Activated CD4-positive, alpha-beta T cell treated with anti-CD3 and anti-CD28 coated beads, Interleukin-2, amount 50 U/mL, for 16 hours (primary cell): ENCODE data around the gene CNTN4.

Experiments used
- DNase-seq: peaks from one replicate; pipeline ENCODE4 v3.0.0-alpha.2; 2020

Gene CNTN4

DNA sequence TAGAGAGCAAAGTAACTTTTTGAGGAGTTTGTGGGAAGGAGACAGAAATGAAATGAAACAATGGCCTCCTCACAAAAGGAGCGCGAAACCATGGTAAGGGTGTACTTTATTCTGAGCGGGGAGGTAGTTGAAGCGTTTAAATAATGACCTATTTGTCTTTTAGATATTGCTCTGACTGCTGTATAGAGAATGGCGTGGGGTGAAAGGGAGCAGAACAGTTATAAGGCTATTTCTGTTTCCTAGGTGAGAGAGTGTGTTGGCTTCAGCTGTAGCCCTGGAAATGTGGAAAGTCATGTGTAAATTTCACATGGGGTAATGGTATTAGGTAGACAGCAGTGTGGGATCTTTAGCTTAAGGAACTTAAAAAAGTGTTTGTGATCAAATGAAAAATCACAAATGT, 54.9 kb downstream of the CNTN4 start:
- DNase-seq: no peak

DNA sequence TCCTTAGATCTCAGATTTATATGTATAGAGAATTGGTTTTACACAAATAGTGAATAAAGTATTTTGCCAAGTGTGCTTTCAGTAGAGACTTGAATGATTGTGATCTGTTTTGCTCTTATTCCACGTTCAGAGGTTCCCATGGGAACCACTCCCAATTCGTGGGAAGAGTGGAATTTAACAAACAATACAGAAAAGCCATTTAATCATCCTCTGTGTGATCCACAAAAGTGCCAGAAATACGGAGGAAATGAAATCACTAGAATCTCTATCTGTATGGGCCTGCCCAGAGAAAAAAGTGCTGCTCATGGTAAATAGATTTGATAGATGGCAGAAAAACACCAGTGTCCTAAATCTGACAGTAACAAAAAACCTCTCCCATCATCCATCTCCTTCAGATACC, 56.0 kb downstream of the CNTN4 start:
- no peak for DNase-seq

DNA sequence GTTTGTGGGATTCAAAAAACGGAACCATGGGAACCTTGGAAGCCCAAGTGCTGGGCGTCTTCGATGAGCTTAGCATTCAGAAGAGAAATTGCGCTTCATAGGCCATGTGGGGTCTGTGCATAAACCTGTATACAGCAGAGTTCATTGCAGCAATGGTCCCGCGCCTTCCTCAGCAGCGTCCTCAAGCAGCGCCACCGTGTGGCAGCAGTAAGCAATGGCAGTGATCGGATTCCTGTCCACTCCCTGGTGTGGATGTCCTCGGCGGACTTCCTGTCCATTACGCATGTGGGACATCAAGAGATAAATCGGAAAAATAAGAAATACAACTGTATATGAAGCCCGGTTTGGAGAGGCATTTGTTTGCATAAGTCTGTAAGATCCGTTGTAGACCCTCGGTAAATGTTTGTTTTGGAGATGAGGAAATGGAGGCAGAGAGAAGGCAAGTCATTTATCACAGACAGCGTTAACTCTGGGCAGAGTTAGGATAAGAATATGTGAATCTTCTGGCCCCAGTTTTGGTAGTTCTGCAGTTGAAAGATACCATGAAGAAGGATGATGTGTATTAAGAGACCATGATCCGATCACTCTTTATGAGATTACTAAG, 57.7 kb downstream of the CNTN4 start:
- DNase-seq: peak; percentile 12

DNA sequence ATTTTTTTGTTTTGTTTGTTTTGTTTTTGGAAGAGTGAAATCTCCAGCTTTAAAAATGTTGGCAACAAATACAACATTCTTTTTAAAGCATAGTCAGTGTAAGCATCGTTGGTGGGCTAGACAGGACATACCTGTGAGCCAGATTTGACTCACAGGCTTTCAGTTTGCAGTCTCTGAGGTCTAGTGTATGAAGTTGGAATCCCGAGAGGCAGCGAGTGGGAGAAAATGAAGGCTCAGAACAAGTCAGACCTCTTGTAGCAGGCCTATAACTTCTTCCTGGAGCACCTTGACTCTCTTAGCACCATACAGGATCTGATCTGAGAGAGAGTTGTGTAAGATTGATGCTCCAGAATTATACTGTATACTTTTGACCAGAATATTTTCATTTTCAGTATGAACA, 60.2 kb downstream of the CNTN4 start:
- DNase-seq: no peak

DNA sequence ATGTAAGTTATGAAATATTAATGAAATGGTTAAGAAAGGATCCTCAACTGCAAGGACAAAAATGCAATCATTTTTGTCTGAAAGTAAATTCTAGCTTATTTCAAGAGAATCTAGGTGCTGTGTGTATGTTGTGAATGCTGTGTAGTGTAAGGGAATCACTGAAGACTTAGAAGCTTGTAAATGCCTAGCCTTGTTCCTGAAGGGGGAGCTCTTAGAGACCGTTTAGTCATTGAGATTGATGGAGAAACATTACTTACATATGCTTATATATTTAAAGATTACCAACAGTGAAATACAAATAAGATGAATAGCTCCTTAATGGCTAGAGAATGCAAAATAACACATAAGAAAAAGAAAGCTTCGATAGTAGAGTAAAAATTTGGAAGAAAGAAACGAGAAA, 67.9 kb downstream of the CNTN4 start:
- DNase-seq: no peak

DNA sequence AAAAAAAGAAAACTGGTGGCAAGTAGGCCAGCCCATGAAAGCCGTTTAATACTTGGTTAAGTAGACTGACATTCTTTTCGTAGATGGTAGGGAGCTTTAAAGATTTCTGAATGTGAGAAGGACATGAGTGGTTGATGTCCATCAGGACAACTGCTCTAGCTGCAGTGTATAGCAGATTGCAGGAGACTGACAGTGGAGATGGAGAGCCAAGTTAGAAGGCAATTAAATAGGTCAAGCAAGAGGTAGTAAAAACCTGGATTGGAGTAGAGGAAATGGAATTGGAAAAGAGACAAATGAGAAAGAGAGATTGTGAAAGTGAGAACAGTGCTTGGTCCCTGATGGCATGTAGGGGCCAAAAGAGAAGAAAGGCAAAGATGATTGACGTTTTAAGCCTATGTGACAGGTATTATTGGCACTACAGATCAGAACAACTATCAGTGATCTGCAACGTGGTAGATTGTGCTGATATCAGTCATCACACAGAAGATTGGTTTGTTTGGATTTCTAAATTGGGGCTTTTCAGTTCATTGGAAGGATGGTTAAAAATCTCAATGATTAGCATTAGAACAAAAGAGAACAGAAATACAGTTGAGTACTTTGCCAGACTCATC, 74.0 kb downstream of the CNTN4 start:
- DNase-seq: no peak

DNA sequence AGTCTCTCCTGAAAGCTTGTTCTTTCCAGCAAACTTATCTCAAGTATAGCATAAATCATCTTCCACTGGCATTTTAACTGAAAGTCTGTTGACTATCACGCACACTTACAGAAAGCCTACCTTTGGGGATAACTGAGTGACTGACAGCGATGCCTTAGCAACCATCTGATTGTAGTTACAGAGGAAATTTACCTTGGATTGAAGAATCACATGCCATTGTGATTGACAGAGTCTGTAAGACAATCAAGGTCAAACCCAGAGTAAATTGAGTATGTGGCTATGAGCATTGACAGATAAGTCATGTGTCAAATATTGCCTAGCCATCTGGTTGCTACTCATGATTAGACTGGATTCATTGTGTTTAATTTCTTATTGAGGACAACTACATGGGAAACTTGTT, 82.0 kb downstream of the CNTN4 start:
- DNase-seq: no peak

DNA sequence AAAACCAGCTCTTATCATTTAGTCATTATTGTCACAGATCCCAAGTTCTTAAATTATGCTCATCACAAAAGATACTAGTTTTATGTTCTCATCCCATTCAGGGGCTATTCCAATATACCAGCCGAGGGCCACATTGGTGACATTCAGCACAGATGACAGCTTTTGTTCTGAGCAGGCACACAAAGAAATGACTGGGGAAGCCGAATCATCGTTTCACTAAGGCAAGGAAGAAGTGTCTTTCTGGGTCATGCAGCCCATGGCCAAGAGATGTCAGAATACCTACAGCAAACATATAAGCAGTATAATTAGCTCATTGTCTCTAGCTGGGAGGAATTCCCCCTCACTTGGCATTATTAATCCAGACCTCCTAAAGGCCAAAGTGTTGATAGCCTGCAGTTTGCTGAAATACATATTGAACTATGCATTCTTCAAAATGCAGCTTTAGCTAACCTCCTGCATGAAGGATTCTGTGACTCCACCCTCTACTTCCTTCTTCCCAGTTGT, 100.2 kb downstream of the CNTN4 start:
- DNase-seq: no peak

DNA sequence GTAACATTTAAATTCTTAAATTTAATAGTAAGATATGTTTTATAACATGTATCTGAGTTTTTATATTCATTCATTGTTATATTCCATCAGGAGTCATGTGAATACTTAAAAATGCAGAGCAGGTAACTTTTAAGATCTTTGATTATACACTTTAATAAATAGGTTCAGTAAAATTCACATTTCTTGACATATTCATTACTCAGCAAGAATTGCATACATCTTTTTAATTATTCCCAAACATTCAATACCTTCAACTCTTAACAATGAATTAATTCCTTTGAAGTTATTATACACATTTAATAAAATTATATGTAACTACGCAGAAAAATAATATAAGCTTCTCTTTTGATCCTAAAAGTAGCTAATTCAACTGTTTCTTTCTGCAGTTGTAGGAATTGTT, 105.4 kb downstream of the CNTN4 start:
- DNase-seq: no peak

DNA sequence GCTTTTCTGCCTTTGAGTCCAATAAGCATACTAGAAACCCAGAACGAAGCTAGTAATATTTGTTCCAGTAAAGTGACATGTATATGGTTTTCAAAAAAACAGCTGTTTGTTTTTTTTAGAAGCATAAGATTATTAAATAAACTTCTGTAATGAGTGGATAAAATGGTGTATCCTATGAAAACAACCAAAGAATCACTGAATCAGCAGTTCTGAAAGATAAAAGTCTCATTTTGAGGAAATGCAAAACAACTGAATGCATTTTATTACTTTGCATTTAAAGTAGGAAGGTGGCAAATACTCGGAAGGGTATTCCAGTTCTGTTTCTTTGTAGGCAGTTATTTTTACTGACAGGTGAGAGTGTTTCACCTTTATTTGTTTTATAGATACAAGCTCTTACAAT, 107.0 kb downstream of the CNTN4 start:
- no peak for DNase-seq

DNA sequence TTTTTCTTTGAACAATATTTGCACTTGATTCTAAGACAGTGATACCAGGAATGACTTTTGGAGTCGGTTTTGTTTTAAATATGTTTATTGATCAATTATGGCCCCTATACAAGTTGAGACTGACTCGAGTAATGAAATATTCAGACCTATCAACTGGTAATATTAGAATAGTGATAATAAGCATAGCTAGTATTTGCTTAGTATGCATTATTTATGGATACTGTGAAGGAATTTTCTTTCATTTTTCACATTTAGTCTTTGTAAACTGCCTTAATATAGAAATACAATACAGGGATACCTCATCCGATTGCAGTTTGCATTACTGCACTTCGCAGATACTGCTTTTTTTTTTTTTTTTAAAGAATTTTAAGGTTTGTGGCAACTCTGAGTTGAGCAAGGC, 107.9 kb downstream of the CNTN4 start:
- DNase-seq: no peak

DNA sequence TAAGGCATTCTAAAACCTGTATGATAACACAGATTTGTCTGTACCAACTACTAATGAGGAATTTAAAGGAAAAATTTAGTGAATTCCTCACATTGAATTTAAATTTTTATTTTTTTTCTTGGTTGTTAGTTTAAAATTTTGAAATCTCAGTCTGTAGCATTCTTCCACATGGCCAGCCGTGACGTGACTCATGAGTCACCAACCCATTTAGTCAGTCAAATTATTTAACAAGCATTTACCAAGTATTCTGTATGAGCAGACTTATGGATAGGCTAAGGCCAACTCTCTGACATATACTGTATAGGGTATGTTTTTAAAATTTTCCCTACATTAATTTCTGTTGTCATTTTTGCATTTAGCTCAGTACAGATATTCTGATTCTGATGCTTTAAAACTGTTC, 112.9 kb downstream of the CNTN4 start:
- DNase-seq: no peak

DNA sequence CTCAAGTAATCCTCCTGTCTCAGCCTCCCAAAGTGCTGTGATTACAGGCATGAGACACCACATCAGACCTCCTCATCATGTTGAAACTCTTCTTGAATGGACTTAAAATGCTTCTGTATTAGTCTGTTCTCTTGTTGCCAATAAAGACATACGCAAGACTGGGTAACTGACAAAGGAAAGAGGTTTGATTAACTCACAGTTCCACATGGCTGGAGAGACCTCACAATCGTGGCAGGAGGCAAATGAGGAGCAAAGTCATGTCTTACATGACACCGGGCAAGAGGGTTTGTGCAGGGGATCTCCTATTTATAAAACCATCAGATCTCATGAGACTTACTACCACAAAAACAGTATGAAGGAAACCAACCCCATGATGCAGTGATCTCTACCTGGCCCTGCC, 113.5 kb downstream of the CNTN4 start:
- no peak for DNase-seq

DNA sequence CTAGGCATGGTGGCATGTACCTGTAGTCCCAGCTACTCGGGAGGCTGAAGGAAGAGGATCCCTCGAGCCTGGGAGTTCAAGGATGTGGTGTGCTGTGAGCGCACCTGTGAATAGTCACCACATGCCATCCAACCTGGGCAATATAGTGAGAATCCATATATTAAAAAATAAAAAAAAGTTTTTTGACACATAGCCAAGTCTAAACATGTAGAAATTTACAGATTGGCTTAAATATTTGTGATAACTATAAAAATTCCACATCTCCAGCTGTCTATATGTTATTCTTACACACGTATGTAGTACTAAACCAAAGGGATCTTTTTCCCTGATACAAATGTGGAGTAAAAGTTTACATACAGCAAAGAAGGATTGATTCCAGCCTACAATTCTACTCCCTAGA, 119.7 kb downstream of the CNTN4 start:
- DNase-seq: no peak

DNA sequence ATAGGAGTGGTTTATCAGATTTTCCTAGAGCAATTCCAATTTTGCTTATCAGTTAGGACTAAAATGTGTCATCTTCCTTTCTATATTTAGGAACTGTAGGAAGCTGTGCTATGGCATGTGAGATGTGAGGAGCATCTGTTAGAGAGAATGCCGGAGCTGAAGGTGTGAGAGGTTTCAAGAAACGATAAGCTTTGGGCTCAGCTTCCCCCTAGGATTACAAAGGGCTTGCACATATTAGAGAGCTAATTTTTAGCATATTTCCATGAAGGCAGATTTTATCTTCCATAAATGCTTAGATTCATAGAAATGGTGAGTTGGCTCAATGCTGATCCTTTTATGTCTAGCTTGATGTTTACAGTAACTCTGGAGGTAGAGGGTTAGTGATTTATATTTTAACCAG, 120.2 kb downstream of the CNTN4 start:
- no peak for DNase-seq

DNA sequence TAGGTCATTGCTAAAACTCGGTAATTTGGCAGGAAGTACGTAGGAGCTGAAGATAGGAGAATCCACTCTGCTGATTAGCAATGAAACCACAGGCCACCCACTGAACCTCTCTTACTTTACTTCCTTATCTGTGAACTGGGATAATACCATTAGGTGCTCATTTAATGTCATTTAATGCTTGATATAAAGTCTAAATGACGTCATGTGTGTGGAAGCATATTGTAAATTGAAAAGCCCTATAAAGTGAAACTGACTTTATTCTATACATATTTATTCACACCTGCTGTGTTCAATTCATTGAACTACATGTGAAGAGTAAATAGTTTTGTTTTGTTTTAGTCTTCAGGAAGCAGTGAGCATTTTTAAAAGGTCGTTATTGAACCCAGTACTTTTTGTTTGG, 137.5 kb downstream of the CNTN4 start:
- no peak for DNase-seq

DNA sequence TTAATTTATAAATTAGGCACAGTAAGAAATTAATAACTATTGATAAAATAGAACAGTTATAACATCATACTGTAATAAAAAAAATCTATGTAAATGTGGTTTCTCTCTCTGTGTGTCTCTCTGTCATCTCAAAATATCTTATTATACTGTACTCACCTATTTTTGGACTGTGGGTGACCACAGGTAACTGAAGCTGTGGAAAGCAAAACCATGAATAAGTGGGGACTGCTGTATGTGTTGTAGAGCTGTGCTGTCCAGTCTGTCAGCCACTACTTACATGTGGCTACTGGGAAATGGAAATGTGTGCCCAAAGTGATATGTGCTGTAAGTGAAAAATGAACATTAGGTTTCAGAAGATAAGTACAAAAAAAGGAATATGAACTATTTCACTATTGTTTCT, 145.5 kb downstream of the CNTN4 start:
- DNase-seq: no peak

DNA sequence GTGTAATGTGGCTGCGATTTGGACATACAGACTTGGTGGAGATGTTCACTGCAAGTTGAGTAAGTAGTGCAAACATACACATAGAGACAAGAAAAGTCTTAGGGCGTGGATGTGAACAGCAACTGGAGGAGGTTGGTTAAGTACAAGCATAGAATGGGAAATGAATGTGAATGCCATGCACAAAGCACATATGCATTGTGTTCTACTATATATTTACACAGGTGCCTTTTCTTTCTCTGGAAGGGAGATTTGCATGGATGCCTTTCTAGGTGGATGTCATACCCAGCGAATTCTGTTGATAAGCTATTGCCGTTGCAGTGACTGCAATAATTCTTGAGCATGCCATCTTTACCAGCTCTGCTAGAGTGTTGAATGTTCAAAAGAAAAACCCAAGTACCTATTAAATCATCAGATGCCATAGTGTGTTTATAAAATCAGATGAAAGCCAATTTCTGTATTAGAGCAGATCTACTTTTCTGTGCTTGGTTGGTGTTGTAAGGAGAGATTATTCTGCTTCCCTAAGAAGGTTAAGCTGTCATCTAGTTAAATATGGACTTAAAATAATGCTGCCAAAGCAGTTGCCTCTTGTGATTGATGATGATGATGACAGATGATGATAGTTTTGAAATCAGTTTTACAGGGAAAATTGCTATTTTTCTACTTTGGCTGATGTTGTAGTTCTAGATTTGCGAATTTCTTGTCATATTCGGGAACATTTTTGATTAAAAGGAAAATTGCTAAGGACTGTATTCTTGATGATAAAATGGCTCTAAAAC, 148.4 kb downstream of the CNTN4 start:
- DNase-seq: no peak

DNA sequence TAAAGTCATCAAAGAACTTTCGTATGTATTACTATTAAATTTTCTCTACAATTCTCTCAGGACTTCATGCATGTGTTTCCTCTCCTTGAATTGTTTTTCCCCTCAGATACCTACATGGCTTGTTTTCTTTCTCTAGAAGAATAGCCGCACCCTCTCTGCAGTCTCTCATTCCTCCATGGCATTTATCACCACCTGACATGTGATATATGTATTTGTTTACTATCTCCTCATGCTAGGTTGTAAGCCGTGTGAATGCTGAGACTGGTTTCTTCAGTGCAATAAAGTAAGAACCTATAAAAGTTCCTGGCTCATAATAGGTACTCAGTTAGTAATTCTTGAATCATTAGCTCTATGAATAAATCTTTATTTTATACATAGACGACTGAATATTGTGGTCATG, 149.2 kb downstream of the CNTN4 start:
- DNase-seq: no peak

DNA sequence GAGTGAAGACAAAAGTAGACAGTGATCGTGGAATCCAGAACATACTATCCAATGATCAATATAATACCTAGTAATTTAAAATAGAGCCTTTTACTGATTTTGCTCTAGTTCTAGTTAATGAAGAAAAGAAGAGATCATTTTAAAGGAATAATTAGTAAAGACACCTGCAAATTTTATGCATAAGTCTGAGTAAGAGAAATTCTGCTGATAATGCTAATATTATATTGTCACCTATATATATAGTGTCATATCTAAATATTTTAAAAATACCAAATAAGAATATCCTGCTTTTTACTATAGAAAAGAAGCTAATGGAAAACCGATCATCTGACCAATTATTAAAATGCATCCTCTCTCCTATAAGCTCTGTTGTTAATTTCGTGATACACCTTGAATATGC, 152.1 kb downstream of the CNTN4 start:
- no peak for DNase-seq

DNA sequence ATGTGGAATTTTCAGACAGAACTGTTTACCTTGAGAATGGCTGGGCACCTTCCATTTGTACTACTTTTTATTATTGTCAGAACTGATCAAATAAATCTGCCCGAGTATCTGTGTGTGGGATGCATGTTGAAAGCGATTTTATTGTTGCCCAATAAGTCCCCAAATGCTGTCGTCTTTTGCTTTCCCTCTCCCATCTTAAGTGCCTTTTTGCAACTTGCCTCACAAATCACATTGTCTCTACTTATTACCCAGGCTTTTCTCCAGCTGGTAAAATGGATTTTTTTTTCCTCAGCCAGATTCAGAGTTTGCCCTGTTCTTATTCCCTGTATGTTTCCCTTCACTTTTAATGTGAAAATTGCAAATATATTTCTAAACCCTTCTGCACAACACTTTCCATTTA, 163.1 kb downstream of the CNTN4 start:
- DNase-seq: no peak

DNA sequence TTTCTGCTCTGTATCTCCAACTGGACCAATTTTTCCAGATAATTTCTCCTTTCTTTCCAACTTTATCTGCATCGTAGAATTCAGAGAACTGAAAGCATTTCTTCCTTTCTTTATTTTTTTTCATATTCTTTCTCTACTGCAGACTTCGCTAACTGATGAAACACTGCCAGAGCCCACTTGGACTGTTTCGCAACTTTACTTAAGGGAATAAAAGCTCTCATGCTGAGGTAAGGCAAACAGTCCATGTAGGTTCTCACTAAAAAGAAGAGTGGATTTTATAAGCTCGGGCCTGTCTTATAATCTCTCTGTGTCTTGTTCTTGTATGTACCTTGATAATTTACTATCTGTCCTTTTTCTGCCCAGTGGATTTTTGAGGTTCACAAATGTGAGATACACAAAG, 163.5 kb downstream of the CNTN4 start:
- DNase-seq: no peak

DNA sequence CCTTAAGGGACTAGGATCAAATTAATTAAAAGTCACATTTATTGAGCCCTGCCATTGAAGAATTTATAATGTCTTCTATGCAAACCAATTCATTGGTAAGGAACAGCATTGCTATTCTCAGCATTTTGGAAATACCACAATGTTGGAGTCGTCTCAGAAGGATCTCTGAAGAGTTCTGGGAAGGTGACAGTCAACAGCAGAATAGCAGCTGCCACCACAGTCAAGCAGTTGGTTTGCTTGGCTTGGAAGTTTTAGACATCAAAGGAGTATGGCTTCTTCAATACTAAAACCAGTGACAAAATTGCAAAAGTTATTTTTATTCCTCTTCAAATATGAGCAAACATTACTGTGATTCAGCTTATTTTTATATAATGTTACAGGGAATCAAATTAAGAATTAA, 167.9 kb downstream of the CNTN4 start:
- DNase-seq: no peak

DNA sequence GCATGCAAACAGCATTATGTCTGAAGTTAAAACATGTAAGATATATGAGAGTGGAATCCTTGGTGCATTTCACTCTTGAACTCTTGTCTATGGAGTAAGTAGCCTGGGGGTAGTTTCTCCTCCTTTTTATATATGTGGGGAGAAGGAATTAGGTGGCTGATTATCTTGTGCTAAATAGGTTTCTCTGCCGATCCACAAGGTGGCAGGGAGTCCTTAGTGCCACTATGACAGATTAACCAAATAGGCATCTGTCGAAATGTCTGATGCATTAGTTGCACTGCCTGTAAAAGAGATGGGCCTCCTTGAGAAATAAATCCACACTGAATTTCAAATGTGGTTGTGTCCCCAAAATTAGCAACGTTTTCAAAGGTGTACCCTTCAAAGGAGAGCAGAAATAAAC, 170.1 kb downstream of the CNTN4 start:
- no peak for DNase-seq

DNA sequence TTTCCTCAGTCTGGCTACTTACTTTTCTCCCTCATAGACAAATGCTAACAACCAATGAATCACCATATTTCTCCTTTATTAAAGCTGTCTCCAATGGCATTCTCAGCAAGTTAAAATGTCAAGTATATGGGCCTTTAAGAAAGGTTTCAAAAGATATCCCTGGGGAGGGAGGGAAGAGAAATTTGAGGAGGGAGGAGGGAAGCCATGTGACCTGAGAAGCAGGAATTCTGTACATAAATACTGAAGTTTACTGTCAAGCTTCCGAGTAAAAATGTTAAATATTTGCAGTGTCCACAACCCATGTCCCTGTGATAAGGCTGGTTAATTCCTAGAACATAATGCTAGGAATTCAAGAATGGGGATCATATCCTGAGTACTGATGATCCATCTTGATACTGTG, 175.9 kb downstream of the CNTN4 start:
- no peak for DNase-seq
